HG02981 (cell line): ENCODE data around the gene MYO7B.

Experiments
- ATAC-seq: cut with Tn5 transposase; IDR thresholded peaks from one replicate; pipeline ENCODE4 v1.9.1; 2021; ENCODE audit warnings: mild to moderate bottlenecking, moderate library complexity; ENCODE audit not compliant: unreplicated experiment

Gene MYO7B

GRCh38 chr2:127658641-127659407 lies 123.3 kb downstream of the MYO7B start:
- no peak for ATAC-seq

- no peak for ATAC-seq
Measured at GRCh38 chr2:127659408-127660290, 124.2 kb downstream of the MYO7B start.

GRCh38 chr2:127660291-127660578 lies 124.8 kb downstream of the MYO7B start:
- ATAC-seq: no peak

- no peak for ATAC-seq
Measured at GRCh38 chr2:127661072-127661649, 125.7 kb downstream of the MYO7B start.

GRCh38 chr2:127661949-127662510 lies 126.5 kb downstream of the MYO7B start:
- ATAC-seq: no peak

GRCh38 chr2:127662937-127663565 lies 127.6 kb downstream of the MYO7B start:
- ATAC-seq: no peak

GRCh38 chr2:127663566-127664064 lies 128.1 kb downstream of the MYO7B start:
- ATAC-seq: no peak

GRCh38 chr2:127664065-127664894 lies 128.8 kb downstream of the MYO7B start:
- no peak for ATAC-seq

- ATAC-seq: no peak
Measured at GRCh38 chr2:127664895-127665225, 129.4 kb downstream of the MYO7B start.

GRCh38 chr2:127665267-127665893 lies 129.9 kb downstream of the MYO7B start:
- no peak for ATAC-seq

- no peak for ATAC-seq
Measured at GRCh38 chr2:127669056-127669455, 133.6 kb downstream of the MYO7B start.

- no peak for ATAC-seq
Measured at GRCh38 chr2:127670055-127670956, 134.8 kb downstream of the MYO7B start.

- no peak for ATAC-seq
Measured at GRCh38 chr2:127670957-127671290, 135.4 kb downstream of the MYO7B start.

GRCh38 chr2:127671557-127672302 lies 136.2 kb downstream of the MYO7B start:
- ATAC-seq: no peak

GRCh38 chr2:127672341-127673224 lies 137.1 kb downstream of the MYO7B start:
- ATAC-seq: no peak

- ATAC-seq: no peak
Measured at GRCh38 chr2:127673291-127674069, 138.0 kb downstream of the MYO7B start.
